CD14-positive monocyte (primary cell): Measurements from ENCODE around the gene DDHD1. TPM values are rescaled to one million over a fixed set of nuclear protein-coding genes. Genes with fewer than 3 reads are reported as not detected.
A peak's percentile ranks its signal among the peaks of the same experiment; 100 is the strongest.

Source experiments
- DNase-seq, 3 donors: peaks; one replicate each; pipeline ENCODE4 v3.0.0-alpha.2; 2011 to 2022
- H2AFZ ChIP-seq: 2 replicates; pipeline ENCODE4 v1.6.0; 2012; ENCODE audit warnings: mild to moderate bottlenecking, low read depth, low read length, inconsistent platforms; ENCODE audit not compliant: insufficient read depth, poor library complexity, severe bottlenecking
- H3K27ac ChIP-seq, 2 donors: 1 replicate in 1 of 2; 2 replicates in 1 of 2; pipeline ENCODE4 v1.5.1; 2012 to 2013; ENCODE audit warnings: low read length in 2 of 2, control low read depth in 1 of 2, inconsistent platforms in 1 of 2, low read depth in 1 of 2, mild to moderate bottlenecking in 1 of 2
- H3K27me3 ChIP-seq, 2 donors: one replicate each; pipeline versions ENCODE4 v1.6.0 to v1.6.1; 2011 to 2013; ENCODE audit warnings: low read length in 2 of 2; ENCODE audit not compliant: control insufficient read depth in 2 of 2, insufficient read depth in 2 of 2
- H3K36me3 ChIP-seq, 2 donors: replicated peaks in 1 of 2; 1 replicate in 1 of 2; 2 replicates in 1 of 2; pipeline versions ENCODE4 v1.5.1 to v1.6.1; 2012 to 2013; ENCODE audit warnings: low read length in 2 of 2, control low read depth in 1 of 2, inconsistent platforms in 1 of 2, mild to moderate bottlenecking in 1 of 2; ENCODE audit not compliant: insufficient read depth in 2 of 2, control insufficient read depth in 1 of 2
- H3K4me1 ChIP-seq, 2 donors: 1 replicate in 1 of 2; 2 replicates in 1 of 2; pipeline versions ENCODE4 v1.5.1 to v1.6.1; 2012 to 2013; ENCODE audit warnings: low read length in 2 of 2, control low read depth in 1 of 2, inconsistent platforms in 1 of 2, mild to moderate bottlenecking in 1 of 2, moderate library complexity in 1 of 2; ENCODE audit not compliant: insufficient read depth in 2 of 2, control insufficient read depth in 1 of 2
- H3K4me2 ChIP-seq: replicated peaks from 2 replicates; pipeline ENCODE3; 2012; ENCODE audit warnings: low read length, moderate library complexity, mild to moderate bottlenecking; ENCODE audit not compliant: poor library complexity, severe bottlenecking; ENCODE audit errors: extremely low read depth
- H3K4me3 ChIP-seq, 3 experiments: fragments of 200-600 bp in 1 of 3; sonication (generic) in 1 of 3; replicated peaks in 1 of 3; 1 replicate in 2 of 3; 2 replicates in 1 of 3; pipeline ENCODE4 v1.5.1; 2011 to 2013; ENCODE audit warnings: low read length in 3 of 3, mild to moderate bottlenecking in 3 of 3, control low read depth in 2 of 3, low read depth in 2 of 3, inconsistent platforms in 1 of 3, moderate library complexity in 1 of 3
- H3K79me2 ChIP-seq: 2 replicates; pipeline ENCODE4 v1.6.0; 2012; ENCODE audit warnings: mild to moderate bottlenecking, control low read depth, inconsistent platforms, low read length, moderate library complexity; ENCODE audit not compliant: insufficient read depth
- H3K9ac ChIP-seq: 2 replicates; pipeline ENCODE4 v1.6.0; 2017; ENCODE audit warnings: low read length, mild to moderate bottlenecking; ENCODE audit not compliant: insufficient read depth, poor library complexity, severe bottlenecking
- H3K9me3 ChIP-seq, 2 donors: replicated peaks in 1 of 2; 1 replicate in 1 of 2; 2 replicates in 1 of 2; pipeline versions ENCODE4 v1.5.1 to v1.6.1; 2012 to 2013; ENCODE audit warnings: low read length in 2 of 2, control low read depth in 1 of 2; ENCODE audit not compliant: control insufficient read depth in 1 of 2, insufficient read depth in 1 of 2
- H4K20me1 ChIP-seq: 2 replicates; pipeline ENCODE4 v1.6.0; 2012; ENCODE audit warnings: mild to moderate bottlenecking, low read length, control low read depth, moderate library complexity; ENCODE audit not compliant: insufficient read depth
- H3K27ac Mint-ChIP-seq, 7 donors: one replicate each; pipeline ENCODE4 v1.8.0; 2020; ENCODE audit warnings: mild to moderate bottlenecking in 7 of 7, mixed read lengths in 7 of 7, moderate library complexity in 6 of 7, inconsistent platforms in 2 of 7
- H3K27me3 Mint-ChIP-seq, 3 donors: one replicate each; pipeline ENCODE4 v1.8.0; 2021 to 2022; ENCODE audit warnings: low read depth in 3 of 3, mild to moderate bottlenecking in 3 of 3, mixed read lengths in 3 of 3, moderate library complexity in 3 of 3, inconsistent platforms in 1 of 3
- H3K36me3 Mint-ChIP-seq, 2 donors: one replicate each; pipeline ENCODE4 v1.8.0; 2020; ENCODE audit warnings: mixed read lengths in 2 of 2, inconsistent platforms in 1 of 2, mild to moderate bottlenecking in 1 of 2
- H3K4me1 Mint-ChIP-seq: one replicate; pipeline ENCODE4 v1.8.0; 2020; ENCODE audit warnings: mild to moderate bottlenecking, mixed read lengths
- H3K4me3 Mint-ChIP-seq, 2 donors: one replicate each; pipeline ENCODE4 v1.8.0; 2020; ENCODE audit warnings: mild to moderate bottlenecking in 2 of 2, mixed read lengths in 2 of 2, moderate library complexity in 1 of 2
- H3K9me3 Mint-ChIP-seq, 7 donors: one replicate each; pipeline ENCODE4 v1.8.0; 2020 to 2022; ENCODE audit warnings: mixed read lengths in 7 of 7, mild to moderate bottlenecking in 6 of 7, moderate library complexity in 6 of 7, inconsistent platforms in 2 of 7
- CTCF ChIP-seq: fragments of 200-600 bp; IDR thresholded peaks from one replicate; pipeline ENCODE4 v1.8.0; 2022; ENCODE audit warnings: antibody characterized with exemption, mild to moderate bottlenecking
- WGBS: methylation state at CpG from one replicate; pipeline ENCODE4 v1.1.5; 2013; ENCODE audit warnings: missing lambda C conversion rate; ENCODE audit not compliant: insufficient coverage; 5-methylcytosine and 5-hydroxymethylcytosine counted together
- intact Hi-C, 2 donors: fragments of 100-400 bp; cut with micrococcal nuclease; formaldehyde crosslinking; loops; one replicate each; pipeline versions ENCODE4 v1.15.0 to v1.15.1; 2023
- polyA plus RNA-seq, 3 donors: library from polyadenylated mRNA; depleted of rRNA in 1 of 3; unstranded in 2 of 3; stranded (reverse) in 1 of 3; fragments of 300-500 nt in 2 of 3; fragments of >200 nt in 1 of 3; fragmentation: Illumina TruSeq in 2 of 3; gene quantifications; 1 replicate in 2 of 3; 2 replicates in 1 of 3; pipeline ENCODE4 v1.2.3, GENCODE V29; 2012 to 2021

The DDHD1 gene
- polyA plus RNA-seq, 3 donors = 2.2 to 7.0 (median 3.1) TPM

GRCh38 chr14:53109105-53110041 is 43.8 kb downstream of the DDHD1 start:
- Histone ChIP-seq H3K79me2 (no peaks in the 10 kb centered on the region), H3K27me3 (no peaks in the 10 kb centered on the region), H3K9me3 (peaks cover 0 to 5% of the 10 kb centered on the region in 2 donors), H3K27ac (peak overlapping the region; percentile 18 to 91), H3K4me1 (peaks cover 10 to 13% of the 10 kb centered on the region in 2 donors), H3K4me3 (peak overlapping the region; percentile 44 to 99 (median 91)), H3K9ac (peak overlapping the region; percentile 68), H3K4me2 (peak overlapping the region; percentile 85), H2AFZ (peak overlapping the region; percentile 77), H3K36me3 (no peaks in the 10 kb centered on the region), H4K20me1 (no peaks in the 10 kb centered on the region)
- peak; percentile 33 to 37 (median 33) for DNase-seq
- intact Hi-C loops = loop anchor here in 1 of 2 donors (5.0 kb wide), 1 partner anchor 38 kb away; no protein-coding TSS in a partner anchor
- Mint-ChIP-seq H3K27ac (no peak overlapping the region), H3K9me3 (peaks cover 0 to 13% (median 9%) of the 10 kb centered on the region in 7 donors), H3K4me1 (peaks cover 5% of the 10 kb centered on the region), H3K27me3 (peaks cover 0 to 1% (median 0%) of the 10 kb centered on the region in 3 donors), H3K36me3 (peaks cover 0 to 3% of the 10 kb centered on the region in 2 donors), H3K4me3 (no peak overlapping the region)
- TF ChIP-seq CTCF = no peak
- no CpG with 5 or more reads among the region's 5 CpGs for WGBS

- peak overlapping the region; percentile 85 for H3K4me2 ChIP-seq
- peaks cover 11% of the 10 kb centered on the region for H3K4me1 Mint-ChIP-seq
- no peaks in the 10 kb centered on the region for H3K36me3 ChIP-seq
- H3K27me3 ChIP-seq = no peaks in the 10 kb centered on the region
- peak overlapping the region; percentile 77 for H2AFZ ChIP-seq
- H3K9me3 ChIP-seq = peaks cover 0 to 5% of the 10 kb centered on the region in 2 donors
- peaks cover 0 to 3% of the 10 kb centered on the region in 2 donors for H3K36me3 Mint-ChIP-seq
- peaks cover 17 to 21% of the 10 kb centered on the region in 2 donors for H3K4me1 ChIP-seq
- peak overlapping the region in 2 of 7 donors; percentile 23 to 38 for H3K27ac Mint-ChIP-seq
- H3K27ac ChIP-seq = peak overlapping the region; percentile 34 to 91
- H3K4me3 ChIP-seq = peak overlapping the region; percentile 44 to 99 (median 91)
- H3K4me3 Mint-ChIP-seq = no peak overlapping the region
- peaks cover 0 to 1% (median 0%) of the 10 kb centered on the region in 3 donors for H3K27me3 Mint-ChIP-seq
- intact Hi-C loops = loop anchor here in 1 of 2 donors (5.0 kb wide), 1 partner anchor 39 kb away; no protein-coding TSS in a partner anchor
- H4K20me1 ChIP-seq = no peaks in the 10 kb centered on the region
- WGBS = 62% methylated on average over 5 of the region's 10 CpGs
- H3K9me3 Mint-ChIP-seq = peaks cover 0 to 11% (median 7%) of the 10 kb centered on the region in 7 donors
- H3K9ac ChIP-seq = peak overlapping the region; percentile 68
- no peak for TF ChIP-seq CTCF
- H3K79me2 ChIP-seq = no peaks in the 10 kb centered on the region
- DNase-seq = no peak
These were observed 44.6 kb downstream of the DDHD1 start for GRCh38 chr14:53108292-53109104.
